Psoas muscle (tissue), 8 donors: Measurements from ENCODE around the gene DNA2. TPM values are rescaled to one million over a fixed set of nuclear protein-coding genes. Genes with fewer than 3 reads are reported as not detected.

Experiments used
- ATAC-seq, 4 donors: fragments of 200-7000 bp; cut with Tn5 transposase; one replicate each; pipeline ENCODE4 v1.9.1; 2020; ENCODE audit warnings: moderate library complexity in 3 of 4, mild to moderate bottlenecking in 2 of 4
- DNase-seq, 2 donors: peaks; one replicate each; pipeline ENCODE4 v3.0.0-alpha.2; 2020
- H3K27ac ChIP-seq: fragments of 200-600 bp; one replicate; pipeline ENCODE4 v1.8.0; 2022
- H3K27me3 ChIP-seq, 3 donors: fragments of 200-600 bp in 1 of 3; one replicate each; pipeline versions ENCODE4 v1.6.1 to v1.8.0; 2013 to 2022; ENCODE audit warnings: low read length in 2 of 3, mild to moderate bottlenecking in 2 of 3, moderate library complexity in 1 of 3; ENCODE audit not compliant: insufficient read depth in 3 of 3
- H3K36me3 ChIP-seq, 2 donors: fragments of 200-600 bp in 1 of 2; one replicate each; pipeline versions ENCODE4 v1.6.1 to v1.8.0; 2013 to 2022; ENCODE audit warnings: low read depth in 1 of 2, mild to moderate bottlenecking in 1 of 2, moderate library complexity in 1 of 2; ENCODE audit not compliant: insufficient read depth in 1 of 2
- H3K4me1 ChIP-seq: fragments of 200-600 bp; one replicate; pipeline ENCODE4 v1.8.0; 2022
- H3K4me3 ChIP-seq: fragments of 200-600 bp; one replicate; pipeline ENCODE4 v1.8.0; 2022; ENCODE audit warnings: mild to moderate bottlenecking
- H3K9me3 ChIP-seq: fragments of 200-600 bp; one replicate; pipeline ENCODE4 v1.8.0; 2022
- WGBS, 3 donors: extraction: QIAGEN DNeasy Blood & Tissue Kit; methylation state at CpG; one replicate each; pipeline versions ENCODE4 v1.1.6 to v1.1.7; 2013; 5-methylcytosine and 5-hydroxymethylcytosine counted together
- intact Hi-C, 2 donors: fragments of 100-400 bp; cut with DNase I; formaldehyde crosslinking; loops; one replicate each; pipeline versions ENCODE4 v1.11.0 to v1.14.2; 2022
- polyA plus RNA-seq, 3 donors: library from polyadenylated mRNA; stranded (reverse); fragments of 200-250 nt; gene quantifications; one replicate each; pipeline ENCODE4 v1.2.3, GENCODE V29; 2013
- total RNA-seq, 4 donors: library from RNA; stranded (reverse); fragmentation: NEBNext Ultra II Directional in 2 of 4; extraction: Animal tissue kit (Norgen Biotek cat#: 25700) in 2 of 4; gene quantifications; one replicate each; pipeline versions ENCODE4 v1.2.1 to v1.2.4, GENCODE V29; 2021 to 2023
- TF ChIP-seq, protein P1 (sequence below): fragments of 200-600 bp; IDR thresholded peaks from one replicate; pipeline ENCODE4 v1.8.0; 2022; ENCODE audit warnings: antibody characterized with exemption
- donor health status: healthy with polysubstance abuse.
- donor health status: DM: no; HTN: no; CAD: no; lungs with moderate emphysema.
- donor health status: Bipolar disorder and iron deficiency.
- donor health status: healthy.
- donor health status: DM: yes; HTN: yes; CAD: no.
- donor health status: DM: no; HTN: no; CAD: no.
- donor health status: DM: no; HTN: no; CAD: no.
- donor health status: DM: yes; HTN: yes; CAD: no.

The DNA2 gene
- total and polyA plus RNA-seq, 7 donors = 0.56 to 3.8 (median 1.7) TPM

- no peaks in the 10 kb centered on the region for H3K27me3 ChIP-seq
- intact Hi-C loops = no loop called here
- no peaks in the 10 kb centered on the region for H3K9me3 ChIP-seq
- no peak overlapping the region for H3K4me3 ChIP-seq
- TF ChIP-seq, protein P1, sequence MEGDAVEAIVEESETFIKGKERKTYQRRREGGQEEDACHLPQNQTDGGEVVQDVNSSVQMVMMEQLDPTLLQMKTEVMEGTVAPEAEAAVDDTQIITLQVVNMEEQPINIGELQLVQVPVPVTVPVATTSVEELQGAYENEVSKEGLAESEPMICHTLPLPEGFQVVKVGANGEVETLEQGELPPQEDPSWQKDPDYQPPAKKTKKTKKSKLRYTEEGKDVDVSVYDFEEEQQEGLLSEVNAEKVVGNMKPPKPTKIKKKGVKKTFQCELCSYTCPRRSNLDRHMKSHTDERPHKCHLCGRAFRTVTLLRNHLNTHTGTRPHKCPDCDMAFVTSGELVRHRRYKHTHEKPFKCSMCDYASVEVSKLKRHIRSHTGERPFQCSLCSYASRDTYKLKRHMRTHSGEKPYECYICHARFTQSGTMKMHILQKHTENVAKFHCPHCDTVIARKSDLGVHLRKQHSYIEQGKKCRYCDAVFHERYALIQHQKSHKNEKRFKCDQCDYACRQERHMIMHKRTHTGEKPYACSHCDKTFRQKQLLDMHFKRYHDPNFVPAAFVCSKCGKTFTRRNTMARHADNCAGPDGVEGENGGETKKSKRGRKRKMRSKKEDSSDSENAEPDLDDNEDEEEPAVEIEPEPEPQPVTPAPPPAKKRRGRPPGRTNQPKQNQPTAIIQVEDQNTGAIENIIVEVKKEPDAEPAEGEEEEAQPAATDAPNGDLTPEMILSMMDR = no peak
- no peak overlapping the region for H3K27ac ChIP-seq
- H3K36me3 ChIP-seq = peaks cover 0 to 48% of the 10 kb centered on the region in 2 donors
- 86 to 96% (median 91%) methylated on average over 6 of the region's 6 CpGs for WGBS, 3 donors
- DNase-seq (no peak), ATAC-seq (no peak)
- no peaks in the 10 kb centered on the region for H3K4me1 ChIP-seq
Observed at GRCh38 chr10:68508090-68508489, 36.3 kb upstream of the DNA2 start.

- peaks cover 0 to 55% of the 10 kb centered on the region in 2 donors for H3K36me3 ChIP-seq
- TF ChIP-seq, protein P1 = no peak
- no peaks in the 10 kb centered on the region for H3K9me3 ChIP-seq
- ATAC-seq (no peak), DNase-seq (no peak)
- intact Hi-C loops = no loop called here
- H3K27ac ChIP-seq = no peak overlapping the region
- H3K4me3 ChIP-seq = no peak overlapping the region
- H3K27me3 ChIP-seq = no peaks in the 10 kb centered on the region
- 96 to 98% (median 97%) methylated on average over 5 of the region's 5 CpGs for WGBS, 3 donors
- H3K4me1 ChIP-seq = no peaks in the 10 kb centered on the region
Observed at GRCh38 chr10:68506411-68506810, 34.6 kb upstream of the DNA2 start.

DNA sequence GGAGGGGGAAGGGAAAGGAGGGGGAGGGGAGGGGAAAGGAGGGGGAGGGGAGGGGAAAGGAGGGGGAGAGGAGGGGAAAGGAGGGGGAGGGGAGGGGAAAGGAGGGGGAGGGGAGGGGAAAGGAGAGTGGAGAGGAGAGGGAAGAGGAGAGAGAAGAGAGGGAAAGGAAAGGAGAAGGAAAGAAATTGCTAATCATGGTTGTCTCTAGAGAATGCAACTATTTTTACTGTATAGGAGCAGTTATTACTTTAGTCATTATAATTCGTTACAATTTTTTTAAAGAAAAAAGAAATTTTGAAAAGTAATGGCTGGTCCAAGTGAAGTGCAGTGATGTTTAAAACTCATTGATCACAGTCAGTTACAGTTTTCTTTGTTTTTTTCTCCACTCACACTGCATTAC lies 31.1 kb upstream of the DNA2 start:
- ATAC-seq = no peak
- TF ChIP-seq, protein P1 = no peak
- no peaks in the 10 kb centered on the region for H3K9me3 ChIP-seq
- H3K27ac ChIP-seq = no peak overlapping the region
- no peaks in the 10 kb centered on the region for H3K27me3 ChIP-seq
- intact Hi-C loops = no loop called here
- 76 to 96% (median 81%) methylated on average over 1 of the region's 1 CpG for WGBS, 3 donors
- H3K4me1 ChIP-seq = no peaks in the 10 kb centered on the region
- DNase-seq = no peak
- peaks cover 3 to 83% of the 10 kb centered on the region in 2 donors for H3K36me3 ChIP-seq
- no peak overlapping the region for H3K4me3 ChIP-seq

DNA sequence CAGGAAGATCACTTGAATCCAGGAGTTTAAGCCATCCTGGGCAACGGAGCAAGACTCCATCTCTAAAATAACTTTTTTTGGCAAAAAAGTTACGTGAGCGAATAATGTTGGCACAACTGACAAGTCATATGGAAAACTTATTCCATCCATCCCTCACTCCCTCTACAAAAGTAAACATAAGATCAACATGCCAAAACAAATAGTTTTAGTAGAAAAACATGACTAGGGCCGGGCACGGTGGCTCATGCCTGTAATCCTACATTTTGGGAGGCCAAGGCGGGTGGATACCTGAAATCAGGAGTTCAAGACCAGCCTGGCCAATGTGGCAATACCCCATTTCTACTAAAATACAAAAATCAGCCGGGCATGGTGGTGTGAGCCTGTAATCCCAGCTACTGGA lies 29.9 kb upstream of the DNA2 start:
- Histone ChIP-seq H3K27me3 (no peaks in the 10 kb centered on the region), H3K36me3 (peaks cover 3 to 94% of the 10 kb centered on the region in 2 donors), H3K9me3 (no peaks in the 10 kb centered on the region), H3K4me3 (no peak overlapping the region), H3K27ac (no peak overlapping the region), H3K4me1 (no peaks in the 10 kb centered on the region)
- intact Hi-C loops = no loop called here
- DNase-seq = no peak
- TF ChIP-seq, protein P1 = no peak
- 78 to 87% (median 85%) methylated on average over 7 of the region's 7 CpGs for WGBS, 3 donors
- ATAC-seq = no peak

- DNase-seq (no peak), ATAC-seq (no peak)
- peaks cover 3 to 95% of the 10 kb centered on the region in 2 donors for H3K36me3 ChIP-seq
- WGBS, 3 donors = 77 to 92% (median 82%) methylated on average over 6 of the region's 6 CpGs
- no peak overlapping the region for H3K4me3 ChIP-seq
- TF ChIP-seq, protein P1 = no peak
- no peak overlapping the region for H3K27ac ChIP-seq
- no peaks in the 10 kb centered on the region for H3K27me3 ChIP-seq
- no peaks in the 10 kb centered on the region for H3K9me3 ChIP-seq
- H3K4me1 ChIP-seq = no peaks in the 10 kb centered on the region
- intact Hi-C loops = loop anchor here in 1 of 2 donors (10.0 kb wide), 1 partner anchor 245 kb away; no protein-coding TSS in a partner anchor
Observed at GRCh38 chr10:68499544-68499943, 27.8 kb upstream of the DNA2 start.
